GM12865 (cell line): Measurements from ENCODE around the gene KRTAP10-2.
A peak's percentile ranks its signal among the peaks of the same experiment; 100 is the strongest.

Experiments used
- DNase-seq: peaks from one replicate; pipeline ENCODE4 v3.0.0; 2010; ENCODE audit warnings: low read depth
- H3K4me3 ChIP-seq: 2 replicates; pipeline ENCODE4 v1.5.1; 2011; ENCODE audit warnings: mild to moderate bottlenecking, low read depth, low read length, control low read depth
- CTCF ChIP-seq: IDR thresholded peaks from 2 replicates; pipeline ENCODE4 v1.5.1; 2011; ENCODE audit warnings: low read length, control low read depth, low read depth, inconsistent platforms; ENCODE audit not compliant: insufficient read depth; ENCODE audit errors: missing control alignments

Gene KRTAP10-2

GRCh38 chr21:44511219-44511937 lies 39.9 kb downstream of the KRTAP10-2 start:
- no peak for DNase-seq
- TF ChIP-seq CTCF = no peak
- no peak overlapping the region for H3K4me3 ChIP-seq

- peak; percentile 85 for TF ChIP-seq CTCF
- H3K4me3 ChIP-seq = no peak overlapping the region
- peak; percentile 66 for DNase-seq
These were observed 40.6 kb downstream of the KRTAP10-2 start for GRCh38 chr21:44510508-44511218.

- no peak for TF ChIP-seq CTCF
- no peak overlapping the region for H3K4me3 ChIP-seq
- DNase-seq = no peak
These were observed 41.2 kb downstream of the KRTAP10-2 start for GRCh38 chr21:44510109-44510507.

GRCh38 chr21:44509539-44509938 lies 41.8 kb downstream of the KRTAP10-2 start:
- TF ChIP-seq CTCF = peak; percentile 40
- H3K4me3 ChIP-seq = no peak overlapping the region
- DNase-seq = peak; percentile 18

GRCh38 chr21:44508711-44509445 lies 42.4 kb downstream of the KRTAP10-2 start:
- TF ChIP-seq CTCF = no peak
- DNase-seq = no peak
- no peak overlapping the region for H3K4me3 ChIP-seq

GRCh38 chr21:44508426-44508710 lies 42.9 kb downstream of the KRTAP10-2 start:
- no peak for TF ChIP-seq CTCF
- no peak for DNase-seq
- H3K4me3 ChIP-seq = no peak overlapping the region
